Stimulated activated CD4-positive, alpha-beta T cell treated with anti-CD3 and anti-CD28 coated beads, Interleukin-12 subunit alpha, Interleukin-12 subunit beta, amount 100 ng/mL, for 48 hours (primary cell): ENCODE results near the gene TNS1.

ENCODE experiments used
- DNase-seq, 3 donors: peaks; one replicate each; pipeline ENCODE4 v3.0.0-alpha.2; 2020; ENCODE audit warnings: low read depth in 2 of 3, low spot score in 1 of 3

Gene TNS1

GRCh38 chr2:218015586-218016521 lies 13.1 kb upstream of the TNS1 start:
- no peak for DNase-seq

- no peak for DNase-seq
These were observed 12.2 kb upstream of the TNS1 start for GRCh38 chr2:218014706-218015585.

GRCh38 chr2:218013289-218013688 lies 10.5 kb upstream of the TNS1 start:
- DNase-seq, result no peak

- DNase-seq, result no peak
These were observed 9.5 kb upstream of the TNS1 start for GRCh38 chr2:218012284-218012683.

- DNase-seq, result no peak
These were observed 8.9 kb upstream of the TNS1 start for GRCh38 chr2:218011653-218012040.

- no peak for DNase-seq
These were observed 8.3 kb upstream of the TNS1 start for GRCh38 chr2:218010984-218011652.

GRCh38 chr2:218010140-218010983 lies 7.6 kb upstream of the TNS1 start:
- no peak for DNase-seq

GRCh38 chr2:218009765-218010139 lies 7.0 kb upstream of the TNS1 start:
- DNase-seq, result no peak

GRCh38 chr2:218009231-218009630 lies 6.4 kb upstream of the TNS1 start:
- no peak for DNase-seq

- DNase-seq, result no peak
These were observed 5.6 kb upstream of the TNS1 start for GRCh38 chr2:218008060-218009040.

- no peak for DNase-seq
These were observed 3.9 kb upstream of the TNS1 start for GRCh38 chr2:218006741-218007140.

GRCh38 chr2:218005486-218005885 lies 2.7 kb upstream of the TNS1 start:
- no peak for DNase-seq

GRCh38 chr2:218005028-218005427 lies 2.2 kb upstream of the TNS1 start:
- no peak for DNase-seq

GRCh38 chr2:218003981-218004419 lies 1.2 kb upstream of the TNS1 start:
- DNase-seq, result no peak

GRCh38 chr2:218003281-218003944 lies 618 bp upstream of the TNS1 start:
- DNase-seq, result no peak

- DNase-seq, result no peak
These were observed 501 bp downstream of the TNS1 start for GRCh38 chr2:218002143-218002844.

- no peak for DNase-seq
These were observed 1.2 kb downstream of the TNS1 start for GRCh38 chr2:218001629-218002028.

- no peak for DNase-seq
These were observed 2.7 kb downstream of the TNS1 start for GRCh38 chr2:218000136-218000535.
